HCEC 1CT (cell line): ENCODE measurements around the gene RNU6-1.

ENCODE experiments used
- DNase-seq: peaks from one replicate; pipeline ENCODE4 v3.0.0-alpha.2; 2017

RNU6-1 gene

DNA sequence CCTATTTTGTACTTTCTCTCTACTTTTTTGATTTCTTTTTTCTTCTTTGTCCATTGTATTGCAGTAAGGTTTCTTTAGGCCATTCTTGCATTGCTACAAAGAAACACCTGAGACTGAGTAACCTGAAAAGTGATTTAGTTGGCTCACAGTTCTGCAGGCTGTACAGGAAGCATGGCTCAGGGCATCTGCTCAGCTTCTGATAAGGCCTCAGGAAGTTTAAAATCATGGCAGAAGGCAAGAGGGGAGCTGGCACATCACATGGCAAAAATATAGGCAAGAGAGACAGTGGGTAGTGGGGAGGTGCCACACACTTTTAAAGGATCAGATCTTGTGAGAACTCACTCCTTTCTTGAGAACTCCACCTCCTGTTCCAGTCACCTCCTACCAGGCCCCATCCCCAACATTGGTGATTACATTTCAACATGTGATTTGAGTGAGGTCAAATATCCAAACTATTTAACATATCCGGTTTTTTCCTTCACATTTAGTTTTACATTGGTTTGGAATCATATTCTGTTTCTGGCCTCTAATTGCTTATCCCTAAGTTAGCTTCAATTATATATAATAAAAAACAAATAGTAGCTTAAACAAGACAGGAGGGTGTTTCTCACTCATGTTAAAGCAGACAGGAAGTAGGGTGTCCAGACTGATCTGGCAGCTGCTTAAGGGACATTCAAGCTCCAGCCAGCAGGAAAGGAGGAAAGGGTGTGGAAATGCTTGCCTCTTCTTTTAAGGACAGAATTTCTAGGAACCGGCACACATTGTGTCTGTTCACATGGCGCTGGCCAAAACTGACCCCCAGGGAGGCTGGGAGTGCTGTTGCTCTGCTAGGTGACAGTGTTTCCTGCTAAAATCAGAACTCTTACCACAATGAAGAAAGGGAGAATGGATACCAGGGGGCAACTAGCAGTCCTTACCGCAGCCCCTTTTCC, 43.4 kb downstream of the RNU6-1 start:
- DNase-seq, result no peak

DNA sequence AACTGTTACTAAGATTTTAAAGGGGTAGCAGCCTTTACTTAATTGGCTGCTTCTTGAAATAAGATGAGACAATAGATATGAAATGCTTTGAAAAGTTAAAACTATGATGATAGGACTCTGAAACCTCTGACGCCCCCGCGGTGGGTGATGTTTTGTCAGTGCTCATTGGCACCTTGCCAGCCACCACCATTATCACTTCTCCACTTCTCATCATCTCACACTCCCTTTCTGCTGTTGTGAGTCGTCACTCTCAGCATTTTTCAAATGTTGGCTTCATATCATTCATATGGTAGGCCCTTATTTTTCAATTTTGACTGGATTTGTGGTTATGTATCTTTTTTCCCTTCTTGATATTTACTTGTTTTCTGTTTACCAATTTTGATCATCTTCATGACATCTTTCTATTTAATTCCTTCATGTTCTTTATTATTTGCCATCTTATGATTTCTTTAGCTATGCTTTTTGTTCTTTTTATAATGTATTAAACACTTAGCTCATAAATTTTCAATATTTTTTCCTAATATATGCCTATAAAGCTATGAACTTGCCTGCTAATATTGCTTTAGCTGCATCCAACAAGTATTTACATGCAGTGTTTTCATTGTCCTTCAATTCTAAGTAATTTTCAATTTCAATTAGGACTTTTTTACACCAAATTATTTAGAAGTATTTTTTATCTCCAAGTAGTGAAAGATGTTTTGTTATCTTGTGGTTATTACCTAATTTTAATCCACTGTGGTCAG, 44.8 kb downstream of the RNU6-1 start:
- no peak for DNase-seq

- no peak for DNase-seq
These were observed 47.4 kb downstream of the RNU6-1 start for GRCh38 chr15:67792250-67792942.

DNA sequence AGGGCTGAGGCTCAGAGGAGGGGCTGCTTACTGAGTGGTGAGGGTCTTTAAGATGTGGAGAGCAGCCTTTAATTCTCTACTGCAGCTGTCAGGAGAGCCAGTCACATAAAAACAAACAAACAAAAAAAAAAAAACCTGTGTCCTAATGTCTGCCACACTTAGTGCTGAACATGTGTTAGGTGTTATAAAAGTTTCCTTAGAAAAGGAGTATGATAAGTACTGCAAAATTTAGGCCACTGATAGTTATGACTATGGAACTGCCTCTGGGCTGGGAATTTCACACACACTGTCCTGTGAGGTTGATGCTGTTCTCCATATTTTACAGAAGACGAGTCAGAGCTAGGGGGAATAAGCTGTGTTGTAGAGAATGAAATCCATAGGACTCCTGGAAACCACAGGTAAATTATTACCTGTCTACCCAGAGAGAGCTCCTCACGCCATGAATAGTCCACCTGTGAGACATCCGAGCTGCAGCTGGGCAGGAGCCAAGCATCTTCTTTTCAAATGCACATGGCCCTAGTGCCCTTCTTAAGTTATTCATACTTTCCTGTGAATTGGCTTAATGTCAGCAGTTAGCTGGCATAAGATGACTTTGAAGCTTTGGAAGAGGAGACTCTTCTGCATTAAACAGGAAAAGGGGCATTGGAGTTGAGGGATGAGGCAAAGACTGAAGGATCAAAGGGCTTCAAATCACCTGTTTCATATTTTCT, 49.1 kb downstream of the RNU6-1 start:
- DNase-seq, result no peak
